NCI-H460 (cell line): ENCODE results near the gene CNPPD1. TPM values are rescaled to one million over a fixed set of nuclear protein-coding genes. Genes with fewer than 3 reads are reported as not detected.
"Not testable (repeated sequence)": the region's sequence is repeated elsewhere in the genome, so short reads cannot be mapped to it uniquely, and the experiment has no call there.

Source experiments
- DNase-seq: peaks from one replicate; pipeline ENCODE4 v3.0.0-alpha.2; 2016; ENCODE audit warnings: low read depth; ENCODE audit errors: extremely low read depth
- total RNA-seq: library from RNA; depleted of rRNA; stranded (reverse); fragments of >200 nt; shearing (Covaris generic); gene quantifications from 2 replicates; pipeline ENCODE4 v1.2.3, GENCODE V29; 2014

The CNPPD1 gene
- total RNA-seq, 1 experiment from 2014 or later, result 21.7 TPM

DNA sequence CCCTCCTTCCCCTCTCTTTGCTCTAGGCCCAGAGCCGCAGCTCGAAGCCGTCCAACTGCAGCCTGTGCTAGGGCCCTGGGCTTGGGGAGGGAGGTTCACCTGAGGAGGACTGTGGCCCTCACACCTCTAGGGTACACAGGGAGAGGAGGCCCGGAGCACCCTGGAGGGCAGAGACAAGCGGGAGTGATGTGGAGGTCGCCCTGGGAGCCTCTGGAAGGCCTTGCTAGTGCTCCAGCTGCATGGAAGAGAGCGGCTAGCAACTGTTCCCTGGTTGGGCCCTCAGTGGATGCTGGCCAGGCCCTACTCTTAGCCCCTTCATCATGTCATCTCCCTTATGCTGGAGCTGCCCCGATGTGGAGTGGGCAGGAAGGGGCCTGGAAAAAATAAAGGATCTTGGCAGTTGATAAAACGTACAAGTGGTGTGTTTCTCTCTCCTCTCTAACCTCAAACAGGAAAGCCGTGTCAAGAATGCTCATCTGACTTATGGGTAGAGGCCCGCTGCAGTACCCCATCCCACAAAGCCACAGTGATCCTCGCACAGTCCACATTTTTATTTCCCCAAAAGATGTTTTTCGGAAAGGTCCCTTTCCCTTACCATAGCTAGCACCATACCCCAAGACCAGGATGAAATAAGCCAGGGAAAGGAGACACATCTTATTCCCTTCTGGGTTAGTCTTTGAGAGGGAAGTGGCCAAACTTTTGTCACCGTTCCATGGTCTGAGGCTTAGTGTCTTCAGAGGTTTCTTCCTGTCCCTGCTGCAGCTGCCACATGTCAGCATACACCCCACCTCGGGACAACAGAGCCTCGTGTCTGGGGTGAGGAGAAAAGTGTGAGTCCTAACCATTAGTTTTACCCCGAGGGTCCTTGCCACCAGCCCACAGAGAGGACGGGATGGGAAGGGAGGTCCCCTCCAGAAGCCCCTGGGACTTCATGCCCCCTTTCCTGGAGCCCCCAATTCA is 32.8 kb upstream of the CNPPD1 start:
- DNase-seq, result no peak

DNA sequence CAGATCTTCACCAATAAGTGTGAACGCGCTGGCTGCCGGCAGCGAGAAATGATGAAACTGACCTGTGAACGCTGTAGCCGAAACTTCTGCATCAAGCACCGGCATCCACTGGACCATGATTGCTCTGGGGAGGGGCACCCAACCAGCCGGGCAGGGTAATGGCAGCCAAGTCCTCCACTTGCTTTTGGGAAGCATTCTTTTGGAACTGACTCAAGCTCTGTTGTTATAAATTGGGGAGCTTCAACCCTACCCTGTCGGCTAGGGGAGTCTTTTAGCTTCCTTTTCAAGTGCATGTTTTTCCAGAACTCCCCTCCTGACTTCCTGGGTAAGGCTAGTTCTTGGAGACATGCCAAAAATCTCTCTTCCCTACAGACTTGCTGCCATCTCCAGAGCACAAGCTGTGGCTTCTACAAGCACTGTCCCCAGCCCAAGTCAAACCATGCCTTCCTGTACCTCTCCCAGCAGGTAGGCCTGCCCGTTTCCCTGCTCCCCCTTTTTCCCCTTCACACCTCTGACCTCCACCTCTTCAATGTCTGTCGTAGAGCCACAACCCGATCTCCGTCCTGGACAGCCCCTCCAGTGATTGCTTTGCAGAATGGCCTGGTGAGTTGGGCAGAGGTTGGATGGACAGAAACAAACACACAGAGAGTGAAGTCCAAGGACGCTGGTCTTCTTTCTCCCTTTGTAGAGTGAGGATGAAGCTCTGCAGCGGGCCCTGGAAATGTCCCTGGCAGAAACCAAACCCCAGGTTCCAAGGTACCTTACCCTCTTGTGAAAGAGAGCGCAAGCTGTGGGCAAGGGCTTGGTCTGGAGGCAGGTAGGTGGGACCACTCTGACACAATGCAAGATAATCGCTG is 31.4 kb upstream of the CNPPD1 start:
- no peak for DNase-seq

GRCh38 chr2:219207134-219207883 is 30.6 kb upstream of the CNPPD1 start:
- no peak for DNase-seq

DNA sequence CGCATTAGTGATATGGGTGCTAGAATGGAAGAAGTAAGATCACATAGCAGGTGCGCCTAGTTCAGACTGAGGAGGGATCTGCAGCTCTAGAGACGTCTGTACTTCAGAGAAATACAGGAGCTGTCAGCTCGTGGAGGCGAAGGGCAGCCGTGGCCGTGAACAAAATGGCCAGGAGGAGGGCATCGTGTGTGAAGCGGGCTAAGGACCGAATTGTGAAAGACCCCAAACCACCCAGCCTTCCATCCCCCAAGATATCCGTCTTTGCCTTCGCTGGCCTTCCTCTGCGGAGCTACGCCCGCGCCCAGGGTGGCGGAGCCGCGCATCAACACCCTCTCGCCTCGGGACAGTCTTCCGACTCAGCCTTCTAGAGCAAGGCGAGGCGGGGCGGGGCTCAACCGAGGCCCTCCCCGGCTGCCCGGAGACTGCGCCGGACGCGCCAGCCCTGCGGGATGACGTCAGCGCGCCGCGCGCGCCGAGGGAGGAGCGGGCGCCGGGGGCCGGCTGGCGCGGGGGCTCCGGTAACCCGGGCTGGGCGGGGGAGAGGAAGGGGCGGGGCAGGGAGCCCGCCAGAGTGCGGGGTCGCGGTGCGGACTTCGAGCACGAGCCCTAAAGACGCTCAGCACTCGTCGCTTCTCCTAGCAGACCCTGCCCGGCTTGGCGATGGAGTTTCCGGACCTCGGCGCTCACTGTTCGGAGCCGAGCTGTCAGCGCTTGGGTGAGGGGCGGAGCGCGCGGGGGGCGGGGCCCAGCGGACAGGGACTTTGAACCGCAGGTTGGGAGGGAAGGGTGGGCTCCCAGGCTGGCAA is 29.8 kb upstream of the CNPPD1 start, which contains the start of gene ZFAND2B:
ZFAND2B (plus strand) TSS at position 455 of the 806 bp plus-strand sequence; CDS start at position 661, 206 bp downstream.
- DNase-seq, result peak; percentile 92

DNA sequence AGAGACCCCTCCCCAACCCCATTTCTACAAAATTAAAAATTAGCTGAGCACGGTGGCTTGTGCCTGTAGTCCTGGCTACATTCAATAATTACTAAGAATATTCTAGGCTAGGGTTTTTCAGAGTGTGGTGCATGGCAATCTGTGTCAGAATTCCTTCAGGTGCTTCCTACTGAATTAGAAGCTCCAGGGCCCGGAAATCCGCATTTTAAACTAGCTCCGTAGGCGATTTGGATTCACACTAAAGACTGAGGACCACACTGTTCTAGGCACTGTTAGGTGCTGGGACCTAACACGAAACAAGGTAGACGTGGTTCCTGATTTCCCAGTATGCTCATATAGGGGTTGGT is 29.2 kb upstream of the CNPPD1 start:
- DNase-seq, result no peak

DNA sequence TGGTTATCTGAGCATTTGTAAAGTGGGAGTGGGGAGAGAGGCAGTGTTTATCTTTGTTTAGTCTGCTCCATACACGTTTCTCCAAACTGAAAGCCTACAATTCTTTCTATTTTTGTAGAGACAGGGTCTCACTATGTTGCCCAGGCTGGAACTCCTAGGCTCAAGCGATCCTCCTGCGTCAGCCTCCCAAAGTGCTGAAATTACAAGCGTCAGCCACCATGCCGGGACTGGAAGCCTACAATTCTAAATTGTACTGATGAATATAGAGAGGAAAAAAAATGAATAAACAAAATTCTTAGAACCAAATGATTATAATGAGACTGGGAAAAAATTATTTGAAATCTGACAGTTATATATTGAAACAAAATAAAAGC is 28.4 kb upstream of the CNPPD1 start:
- DNase-seq, result no peak

DNA sequence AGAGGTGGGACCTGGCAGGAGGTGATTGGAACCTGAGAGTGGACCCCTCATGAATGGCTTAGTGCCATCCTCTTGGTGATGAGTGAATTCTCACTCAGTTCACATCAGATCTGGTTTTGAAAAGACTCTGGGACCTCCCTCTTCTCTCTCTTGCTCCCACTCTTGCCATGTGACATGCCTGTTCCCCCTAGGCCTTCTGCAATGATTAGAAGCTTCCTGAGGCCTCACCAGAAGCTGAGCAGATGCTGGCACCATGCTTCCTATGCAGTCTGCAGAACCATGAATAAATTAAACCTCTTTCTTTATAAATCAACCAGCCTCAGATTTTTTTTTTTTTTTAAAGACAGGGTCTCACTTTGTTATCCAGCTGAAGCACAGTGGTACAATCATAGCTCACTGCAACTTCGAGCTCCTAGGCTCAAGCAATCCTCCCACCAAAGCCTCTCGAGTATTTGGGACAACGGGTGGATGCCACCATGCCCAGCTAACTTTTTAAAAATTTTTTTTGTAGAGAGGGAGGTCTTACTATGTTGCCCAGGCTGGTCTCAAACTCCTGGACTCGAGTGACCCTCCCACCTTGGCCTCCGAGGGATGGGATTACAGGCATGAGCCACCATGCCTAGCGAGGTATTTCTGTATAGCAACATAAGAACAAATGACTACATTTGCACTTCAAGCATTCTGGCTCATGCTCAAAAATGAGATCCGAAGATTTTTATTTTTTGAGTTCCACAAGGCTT is 27.9 kb upstream of the CNPPD1 start:
- DNase-seq, result no peak

GRCh38 chr2:219201331-219201730 is 24.6 kb upstream of the CNPPD1 start:
- DNase-seq, result not testable (repeated sequence)

- DNase-seq, result not testable (repeated sequence)
Measured at GRCh38 chr2:219200502-219201326, 24.0 kb upstream of the CNPPD1 start.

DNA sequence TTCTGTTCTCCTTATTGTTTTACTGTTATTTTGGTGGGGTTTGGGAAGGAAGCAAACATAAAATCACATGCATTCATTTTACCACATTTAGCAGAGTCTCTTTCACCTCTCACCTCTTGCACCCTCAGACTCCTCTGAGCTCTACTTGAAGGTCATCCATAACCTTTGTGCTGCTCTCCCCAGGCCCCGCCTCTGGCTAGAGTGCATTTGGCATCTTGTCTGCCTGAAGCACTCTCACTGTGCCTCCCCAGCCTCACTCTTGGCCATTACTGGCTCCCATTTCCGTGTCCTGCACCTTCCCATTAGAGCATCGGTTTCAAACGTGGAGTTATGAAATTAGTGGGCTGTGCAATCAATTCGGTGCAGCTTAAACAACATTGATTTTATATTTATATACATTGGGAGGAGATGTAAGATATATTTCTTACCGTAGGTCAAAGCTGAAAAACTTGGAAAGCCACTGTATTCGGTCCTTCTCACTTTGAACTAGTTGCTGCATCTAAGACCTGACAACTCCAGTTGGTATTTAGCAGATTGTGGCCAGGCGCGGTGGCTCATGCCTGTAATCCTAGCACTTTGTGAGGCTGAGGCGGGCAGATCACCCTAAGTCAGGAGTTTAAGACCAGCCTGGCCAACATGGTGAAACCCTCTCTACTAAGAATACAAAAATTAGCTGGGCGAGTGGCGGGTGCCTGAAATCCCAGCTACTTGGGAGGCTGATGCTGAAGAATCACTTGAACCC is 22.9 kb upstream of the CNPPD1 start:
- no peak for DNase-seq

DNA sequence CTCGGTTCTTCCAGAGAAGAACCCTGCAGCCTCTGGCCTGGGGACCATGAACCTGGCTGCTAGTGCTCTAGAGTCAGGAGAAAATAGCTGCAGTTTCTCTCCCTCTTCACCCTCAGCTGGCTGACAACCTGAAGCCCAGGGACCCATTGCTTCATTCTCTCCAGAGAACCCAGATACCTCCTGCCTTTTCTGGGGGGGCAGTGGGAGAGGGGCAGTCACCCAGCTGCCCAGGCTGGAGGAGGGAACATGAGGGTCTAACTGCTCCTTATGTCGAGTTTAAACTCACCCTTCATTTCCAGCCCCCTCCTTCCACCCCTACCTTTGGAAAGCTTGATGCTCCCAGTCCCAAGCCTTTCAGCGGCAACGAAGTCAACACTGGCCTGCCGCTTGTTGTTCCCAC is 22.2 kb upstream of the CNPPD1 start:
- DNase-seq, result no peak

- no peak for DNase-seq
Measured at GRCh38 chr2:219197388-219197787, 20.7 kb upstream of the CNPPD1 start.

GRCh38 chr2:219186754-219187456 is 10.2 kb upstream of the CNPPD1 start:
- no peak for DNase-seq

DNA sequence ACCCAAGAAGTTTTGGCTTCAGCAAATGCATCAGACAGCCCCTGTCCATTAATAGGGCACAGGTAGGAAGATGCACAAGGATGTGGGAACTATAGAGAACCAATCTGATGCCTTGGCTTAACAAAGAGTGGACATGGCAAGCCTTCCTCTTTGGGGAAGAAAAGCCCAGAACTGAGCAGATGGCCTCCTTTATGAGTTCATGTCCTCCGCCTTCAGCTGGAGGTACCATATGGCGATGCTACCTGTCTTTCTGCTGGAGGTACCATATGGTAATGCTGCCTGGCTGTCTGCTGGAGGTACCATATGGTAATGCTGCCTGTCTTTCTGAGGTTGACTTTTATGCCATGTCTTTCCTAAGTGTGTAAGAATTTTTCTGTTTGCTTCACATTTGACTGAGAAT is 7.4 kb upstream of the CNPPD1 start:
- no peak for DNase-seq

GRCh38 chr2:219183151-219183772 is 6.5 kb upstream of the CNPPD1 start:
- DNase-seq, result no peak

DNA sequence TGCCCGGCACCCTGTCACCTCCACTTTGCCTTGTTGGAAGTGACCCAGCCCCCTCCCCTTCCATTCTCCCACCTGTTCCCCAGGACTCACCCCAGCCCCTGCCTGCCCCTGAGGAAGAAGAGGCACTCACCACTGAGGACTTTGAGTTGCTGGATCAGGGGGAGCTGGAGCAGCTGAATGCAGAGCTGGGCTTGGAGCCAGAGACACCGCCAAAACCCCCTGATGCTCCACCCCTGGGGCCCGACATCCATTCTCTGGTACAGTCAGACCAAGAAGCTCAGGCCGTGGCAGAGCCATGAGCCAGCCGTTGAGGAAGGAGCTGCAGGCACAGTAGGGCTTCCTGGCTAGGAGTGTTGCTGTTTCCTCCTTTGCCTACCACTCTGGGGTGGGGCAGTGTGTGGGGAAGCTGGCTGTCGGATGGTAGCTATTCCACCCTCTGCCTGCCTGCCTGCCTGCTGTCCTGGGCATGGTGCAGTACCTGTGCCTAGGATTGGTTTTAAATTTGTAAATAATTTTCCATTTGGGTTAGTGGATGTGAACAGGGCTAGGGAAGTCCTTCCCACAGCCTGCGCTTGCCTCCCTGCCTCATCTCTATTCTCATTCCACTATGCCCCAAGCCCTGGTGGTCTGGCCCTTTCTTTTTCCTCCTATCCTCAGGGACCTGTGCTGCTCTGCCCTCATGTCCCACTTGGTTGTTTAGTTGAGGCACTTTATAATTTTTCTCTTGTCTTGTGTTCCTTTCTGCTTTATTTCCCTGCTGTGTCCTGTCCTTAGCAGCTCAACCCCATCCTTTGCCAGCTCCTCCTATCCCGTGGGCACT is 5.8 kb upstream of the CNPPD1 start:
- DNase-seq, result no peak
